K562 (cell line): ENCODE measurements around the gene CDC42SE2. TPM values are rescaled to one million over a fixed set of nuclear protein-coding genes. Genes with fewer than 3 reads are reported as not detected.
A peak's percentile ranks its signal among the peaks of the same experiment; 100 is the strongest.

Source experiments
- ASH1L ChIP-seq: fragments of 450-650 bp; IDR thresholded peaks from 2 replicates; pipeline ENCODE4 v1.6.1; 2018; ENCODE audit warnings: borderline replicate concordance, mild to moderate bottlenecking, low read depth; ENCODE audit not compliant: partially characterized antibody
- BCL6 ChIP-seq: fragments of 250-450 bp; sonication (Bioruptor Pico); IDR thresholded peaks from 2 replicates; pipeline ENCODE4 v1.4.0; 2020
- CHD7 ChIP-seq: fragments of 200-600 bp; sonication (generic); IDR thresholded peaks from one replicate; pipeline ENCODE4 v1.6.1; 2012; ENCODE audit warnings: mild to moderate bottlenecking, low read depth, low read length, inconsistent platforms
- CREM ChIP-seq: IDR thresholded peaks from 2 replicates; pipeline ENCODE4 v1.6.1; 2014; ENCODE audit warnings: antibody characterized with exemption, low read depth
- DNMT1 ChIP-seq: fragments of 450-650 bp; IDR thresholded peaks from 2 replicates; pipeline ENCODE4 v1.6.1; 2016; ENCODE audit warnings: antibody characterized with exemption, mild to moderate bottlenecking
- FIP1L1 ChIP-seq: fragments of 200-400 bp; formaldehyde crosslinking; IDR thresholded peaks from 2 replicates; pipeline ENCODE4 v1.6.1; 2018; ENCODE audit warnings: mild to moderate bottlenecking, low read depth, low read length; ENCODE audit not compliant: poor library complexity, severe bottlenecking
- GATAD2A ChIP-seq: fragments of 450-650 bp; IDR thresholded peaks from 2 replicates; pipeline ENCODE4 v1.6.1; 2017
- THAP12 ChIP-seq: fragments of 250-450 bp; sonication (Bioruptor Pico); IDR thresholded peaks from 2 replicates; pipeline ENCODE4 v1.9.0; 2021; ENCODE audit warnings: mild to moderate bottlenecking, inconsistent platforms
- XRCC3 ChIP-seq: fragments of 450-650 bp; IDR thresholded peaks from 2 replicates; pipeline ENCODE4 v1.6.1; 2017; ENCODE audit warnings: mild to moderate bottlenecking, moderate library complexity
- ZC3H11A ChIP-seq: IDR thresholded peaks from 2 replicates; pipeline ENCODE4 v1.6.1; 2012; ENCODE audit warnings: low read depth, low read length, improper control_type of control experiment
- ZEB2 ChIP-seq: fragments of 450-650 bp; IDR thresholded peaks from 2 replicates; pipeline ENCODE4 v1.6.1; 2016
- ZFPM2 ChIP-seq: fragments of 250-450 bp; sonication (Bioruptor Pico); IDR thresholded peaks from 2 replicates; pipeline ENCODE4 v1.5.1; 2022; ENCODE audit warnings: mild to moderate bottlenecking
- ZNF12 ChIP-seq: sonication (generic); formaldehyde crosslinking; IDR thresholded peaks from 2 replicates; pipeline ENCODE4 v1.4.0; 2020; ENCODE audit warnings: mild to moderate bottlenecking, missing genetic modification reagents
- ZNF41 ChIP-seq: fragments of 250-450 bp; sonication (Bioruptor Pico); conservative IDR thresholded peaks from 2 replicates; pipeline ENCODE4 v1.4.0; 2020; ENCODE audit warnings: mild to moderate bottlenecking
- ZNF583 ChIP-seq: fragments of 250-450 bp; sonication (Bioruptor Pico); IDR thresholded peaks from 2 replicates; pipeline ENCODE4 v1.4.0; 2020
- ZNF740 ChIP-seq, 3 experiments: fragments of 200-800 bp in 1 of 3; sonication (Bioruptor generic) in 1 of 3; sonication (generic) in 1 of 3; formaldehyde crosslinking in 1 of 3; IDR thresholded peaks; 2 replicates each; pipeline versions ENCODE4 v1.6.1 to v1.8.0; 2016 to 2022; ENCODE audit warnings: mild to moderate bottlenecking in 2 of 3, missing compliant biosample characterization in 2 of 3, missing genetic modification characterization in 2 of 3, missing genetic modification reagents in 1 of 3
- polyA plus RNA-seq, 8 experiments: library from polyadenylated mRNA; depleted of rRNA in 4 of 8; stranded (reverse) in 5 of 8; unstranded in 3 of 8; fragments of >200 nt; fragmentation: Nextera tagmentation in 2 of 8; fragmentation: Illumina TruSeq in 1 of 8; extraction: Ambion mirVana in 2 of 8; extraction: Trizol in 1 of 8; gene quantifications; 2 replicates each; pipeline versions ENCODE4 v1.2.1 to v1.2.3, GENCODE V29; 2011 to 2014; ENCODE audit warnings: inconsistent platforms in 1 of 8, missing spikeins in 1 of 8
- total RNA-seq, 7 experiments: library from RNA; depleted of rRNA in 6 of 7; stranded (reverse); fragments of >200 nt in 6 of 7; fragmentation: Illumina TruSeq in 2 of 7; extraction: Trizol in 2 of 7; gene quantifications; 2 replicates each; pipeline versions ENCODE4 v1.2.1 to v1.2.3, GENCODE V29; 2011 to 2021; ENCODE audit warnings: low replicate concordance in 1 of 7

CDC42SE2 gene
- total and polyA plus RNA-seq, 9 of the 15 experiments (the other 6 are each of a cell fraction or from before 2014, with no cell fraction given), result 24.8 to 44.3 (median 32.7) TPM

GRCh38 chr5:131379723-131380122 is 115.9 kb downstream of the CDC42SE2 start (continued):
- TF ChIP-seq THAP12 (CRISPR knock-in tag), result no peak
- no peak for TF ChIP-seq CHD7
- TF ChIP-seq ZEB2, result no peak
- TF ChIP-seq XRCC3, result no peak
- no peak for TF ChIP-seq ZC3H11A
- no peak for TF ChIP-seq ZFPM2 (CRISPR knock-in tag)
- TF ChIP-seq FIP1L1, result no peak
- TF ChIP-seq ZNF12 (CRISPR knock-in tag), result no peak
- no peak for TF ChIP-seq BCL6 (CRISPR knock-in tag)
- TF ChIP-seq ZNF583 (CRISPR knock-in tag), result no peak
- TF ChIP-seq GATAD2A, result no peak
- no peak for TF ChIP-seq ZNF41 (CRISPR knock-in tag)
- TF ChIP-seq ZNF740 (CRISPR knock-in tag; IDR thresholded peaks at IDR 0.05), result no peak
- no peak for TF ChIP-seq ZNF740 (tag; IDR thresholded peaks at IDR 0.05)
- TF ChIP-seq DNMT1, result no peak
- 0 out of 2 replicates have a peak, but pooled peaks have one; percentile 3 for TF ChIP-seq CREM
- TF ChIP-seq ASH1L, result no peak
